ENCODE data around the gene CTIF.

The CTIF gene

GRCh38 chr18:48571639-48572384 lies 33.0 kb downstream of the CTIF start:
- Mint-ChIP-seq H3K9me3 (peaks cover 4% of the 10 kb centered on the region), H3K4me1 (ENCODE audit: low read depth) (no peaks in the 10 kb centered on the region), H3K36me3 (ENCODE audit: low read depth) (no peaks in the 10 kb centered on the region), H3K27me3 (no peaks in the 10 kb centered on the region), H3K27ac (no peak overlapping the region), H3K4me3 (no peak overlapping the region)

- Mint-ChIP-seq H3K36me3 (ENCODE audit: low read depth) (no peaks in the 10 kb centered on the region), H3K4me3 (no peak overlapping the region), H3K4me1 (ENCODE audit: low read depth) (no peaks in the 10 kb centered on the region), H3K27me3 (no peaks in the 10 kb centered on the region), H3K9me3 (peaks cover 5% of the 10 kb centered on the region), H3K27ac (no peak overlapping the region)
These were observed 33.7 kb downstream of the CTIF start for GRCh38 chr18:48572402-48573126.

- H3K9me3 Mint-ChIP-seq, result peaks cover 11% of the 10 kb centered on the region
- no peak overlapping the region for H3K4me3 Mint-ChIP-seq
- H3K27me3 Mint-ChIP-seq, result no peaks in the 10 kb centered on the region
- H3K36me3 Mint-ChIP-seq (ENCODE audit: low read depth), result no peaks in the 10 kb centered on the region
- H3K27ac Mint-ChIP-seq, result no peak overlapping the region
- no peaks in the 10 kb centered on the region for H3K4me1 Mint-ChIP-seq (ENCODE audit: low read depth)
These were observed 34.9 kb downstream of the CTIF start for GRCh38 chr18:48573632-48574283.

GRCh38 chr18:48574667-48575300 lies 36.0 kb downstream of the CTIF start:
- Mint-ChIP-seq H3K36me3 (ENCODE audit: low read depth) (no peaks in the 10 kb centered on the region), H3K27ac (no peak overlapping the region), H3K4me1 (ENCODE audit: low read depth) (no peaks in the 10 kb centered on the region), H3K4me3 (no peak overlapping the region), H3K9me3 (peaks cover 11% of the 10 kb centered on the region), H3K27me3 (no peaks in the 10 kb centered on the region)

- Mint-ChIP-seq H3K4me3 (no peak overlapping the region), H3K9me3 (peaks cover 11% of the 10 kb centered on the region), H3K27me3 (no peaks in the 10 kb centered on the region), H3K4me1 (ENCODE audit: low read depth) (no peaks in the 10 kb centered on the region), H3K36me3 (ENCODE audit: low read depth) (no peaks in the 10 kb centered on the region), H3K27ac (no peak overlapping the region)
These were observed 36.4 kb downstream of the CTIF start for GRCh38 chr18:48575301-48575657.

- Mint-ChIP-seq H3K27me3 (no peaks in the 10 kb centered on the region), H3K36me3 (ENCODE audit: low read depth) (no peaks in the 10 kb centered on the region), H3K9me3 (peaks cover 11% of the 10 kb centered on the region), H3K4me3 (no peak overlapping the region), H3K4me1 (ENCODE audit: low read depth) (no peaks in the 10 kb centered on the region), H3K27ac (no peak overlapping the region)
These were observed 37.0 kb downstream of the CTIF start for GRCh38 chr18:48575658-48576456.

GRCh38 chr18:48576457-48576771 lies 37.6 kb downstream of the CTIF start:
- Mint-ChIP-seq H3K27me3 (no peaks in the 10 kb centered on the region), H3K27ac (no peak overlapping the region), H3K36me3 (ENCODE audit: low read depth) (no peaks in the 10 kb centered on the region), H3K4me3 (no peak overlapping the region), H3K9me3 (peaks cover 11% of the 10 kb centered on the region), H3K4me1 (ENCODE audit: low read depth) (no peaks in the 10 kb centered on the region)

GRCh38 chr18:48577478-48578190 lies 38.8 kb downstream of the CTIF start:
- no peaks in the 10 kb centered on the region for H3K27me3 Mint-ChIP-seq
- no peaks in the 10 kb centered on the region for H3K4me1 Mint-ChIP-seq (ENCODE audit: low read depth)
- no peaks in the 10 kb centered on the region for H3K36me3 Mint-ChIP-seq (ENCODE audit: low read depth)
- no peak overlapping the region for H3K4me3 Mint-ChIP-seq
- no peak overlapping the region for H3K27ac Mint-ChIP-seq
- peaks cover 11% of the 10 kb centered on the region for H3K9me3 Mint-ChIP-seq

- Mint-ChIP-seq H3K4me3 (no peak overlapping the region), H3K9me3 (peaks cover 11% of the 10 kb centered on the region), H3K36me3 (ENCODE audit: low read depth) (no peaks in the 10 kb centered on the region), H3K27me3 (no peaks in the 10 kb centered on the region), H3K27ac (no peak overlapping the region), H3K4me1 (ENCODE audit: low read depth) (no peaks in the 10 kb centered on the region)
These were observed 39.5 kb downstream of the CTIF start for GRCh38 chr18:48578289-48578688.

GRCh38 chr18:48580066-48580465 lies 41.2 kb downstream of the CTIF start:
- H3K9me3 Mint-ChIP-seq, result peaks cover 11% of the 10 kb centered on the region
- H3K4me3 Mint-ChIP-seq, result no peak overlapping the region

GRCh38 chr18:48580782-48581181 lies 42.0 kb downstream of the CTIF start:
- peaks cover 11% of the 10 kb centered on the region for H3K9me3 Mint-ChIP-seq
- no peaks in the 10 kb centered on the region for H3K4me1 Mint-ChIP-seq (ENCODE audit: low read depth)
- no peaks in the 10 kb centered on the region for H3K36me3 Mint-ChIP-seq (ENCODE audit: low read depth)
- no peaks in the 10 kb centered on the region for H3K27me3 Mint-ChIP-seq
- H3K4me3 Mint-ChIP-seq, result no peak overlapping the region
- no peak overlapping the region for H3K27ac Mint-ChIP-seq

More at GRCh38 chr18:48580066-48580465, 41.2 kb downstream of the CTIF start:
- H3K27ac Mint-ChIP-seq, result no peak overlapping the region
- no peaks in the 10 kb centered on the region for H3K27me3 Mint-ChIP-seq
- H3K4me1 Mint-ChIP-seq (ENCODE audit: low read depth), result no peaks in the 10 kb centered on the region
- no peaks in the 10 kb centered on the region for H3K36me3 Mint-ChIP-seq (ENCODE audit: low read depth)

GRCh38 chr18:48581206-48581605 lies 42.4 kb downstream of the CTIF start:
- Mint-ChIP-seq H3K27ac (no peak overlapping the region), H3K9me3 (peaks cover 11% of the 10 kb centered on the region), H3K4me3 (no peak overlapping the region), H3K27me3 (no peaks in the 10 kb centered on the region), H3K36me3 (ENCODE audit: low read depth) (no peaks in the 10 kb centered on the region), H3K4me1 (ENCODE audit: low read depth) (no peaks in the 10 kb centered on the region)

- H3K27ac Mint-ChIP-seq, result no peak overlapping the region
- H3K4me3 Mint-ChIP-seq, result no peak overlapping the region
- no peaks in the 10 kb centered on the region for H3K4me1 Mint-ChIP-seq (ENCODE audit: low read depth)
- H3K27me3 Mint-ChIP-seq, result no peaks in the 10 kb centered on the region
- H3K9me3 Mint-ChIP-seq, result peaks cover 6% of the 10 kb centered on the region
- H3K36me3 Mint-ChIP-seq (ENCODE audit: low read depth), result no peaks in the 10 kb centered on the region
These were observed 43.1 kb downstream of the CTIF start for GRCh38 chr18:48581941-48582340.

- no peaks in the 10 kb centered on the region for H3K27me3 Mint-ChIP-seq
These were observed 44.1 kb downstream of the CTIF start for GRCh38 chr18:48582946-48583345.

More at GRCh38 chr18:48582946-48583345, 44.1 kb downstream of the CTIF start:
- no peak overlapping the region for H3K27ac Mint-ChIP-seq
- H3K9me3 Mint-ChIP-seq, result peaks cover 4% of the 10 kb centered on the region
- H3K4me1 Mint-ChIP-seq (ENCODE audit: low read depth), result no peaks in the 10 kb centered on the region
- no peak overlapping the region for H3K4me3 Mint-ChIP-seq
- no peaks in the 10 kb centered on the region for H3K36me3 Mint-ChIP-seq (ENCODE audit: low read depth)

Measured in stimulated activated naive CD8-positive, alpha-beta T cell treated with anti-CD3 and anti-CD28 coated beads, Interleukin-15, Interleukin-2, amounts not matched to agents 100 ng/mL and 50 ng/mL, for 24 hours (primary cell).